ENCODE measurements around the gene PTPRN2.
"Not testable (repeated sequence)": the region's sequence is repeated elsewhere in the genome, so short reads cannot be mapped to it uniquely, and the experiment has no call there.

Gene PTPRN2

DNA sequence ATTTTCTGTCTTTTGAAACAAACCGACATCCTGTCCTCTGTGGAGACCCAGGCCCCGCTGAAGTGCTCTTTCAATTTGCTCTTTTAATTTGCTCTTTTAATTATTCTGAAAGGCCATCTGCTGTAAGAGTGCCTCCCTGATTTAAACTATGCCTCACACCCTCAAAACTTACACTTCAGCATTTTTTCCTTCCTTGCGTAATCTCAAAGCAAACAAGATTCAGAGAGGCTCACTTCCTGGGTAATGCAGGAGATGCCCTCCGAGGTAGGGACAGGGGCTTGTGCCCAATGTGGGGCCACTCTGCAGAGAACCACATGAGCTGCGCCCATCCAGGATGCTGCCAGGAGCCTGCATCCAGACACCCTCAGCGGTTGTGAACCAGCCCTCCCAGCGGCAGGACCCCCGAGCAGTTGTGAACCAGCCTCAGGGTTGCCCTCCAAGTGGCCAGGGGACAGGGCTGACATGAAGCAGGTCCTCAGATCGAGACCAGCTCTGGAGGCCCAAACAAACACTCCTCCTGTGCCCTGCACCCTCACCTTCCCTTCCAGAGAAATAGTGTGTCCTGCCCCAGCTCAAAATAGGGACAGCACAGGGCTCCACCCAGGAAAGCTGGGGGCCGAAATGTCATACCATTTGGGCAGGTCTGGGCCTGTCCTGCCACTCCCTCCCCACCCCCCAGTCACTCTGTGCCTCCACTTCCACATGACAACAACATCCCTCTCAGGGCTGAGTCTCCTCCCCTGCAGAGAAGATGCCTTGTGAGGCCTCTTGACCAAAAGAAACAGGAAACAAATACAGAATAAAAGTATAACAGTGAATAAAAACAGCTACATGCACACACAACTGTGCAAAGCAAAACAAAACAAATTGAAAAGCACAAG lies 190.4 kb downstream of the PTPRN2 start:
- DNase-seq (ENCODE audit: low read depth, low spot score): no peak
- H3K27ac ChIP-seq: peak overlapping the region; percentile 71

- peak overlapping the region; percentile 71 for H3K27ac ChIP-seq
- no peak for DNase-seq (ENCODE audit: low read depth, low spot score)
These were observed 191.2 kb downstream of the PTPRN2 start for GRCh38 chr7:158396301-158396905.

DNA sequence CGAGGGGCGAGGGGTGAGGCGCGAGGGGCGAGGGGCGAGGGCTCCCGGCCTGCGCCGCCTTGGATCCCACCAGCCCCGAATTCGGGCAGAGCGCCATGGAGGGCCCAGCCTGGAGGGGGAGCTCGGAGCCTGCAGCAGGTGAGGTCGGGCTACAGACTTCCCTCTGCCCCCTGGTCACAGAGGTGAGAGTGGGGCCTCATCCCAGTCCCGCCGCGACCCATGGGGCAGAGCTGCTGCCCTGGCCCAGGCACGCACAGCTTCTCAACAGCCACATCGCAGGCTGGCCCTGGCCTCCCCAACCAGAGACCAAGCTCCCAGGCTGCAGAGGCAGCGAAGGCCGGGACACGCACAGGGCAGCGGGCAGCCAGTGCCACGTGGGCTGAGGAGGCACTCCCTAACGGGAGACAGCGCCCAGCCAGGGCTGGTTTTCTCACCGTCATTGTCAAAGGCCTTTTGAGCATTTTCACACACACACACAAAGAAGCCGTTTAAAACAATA lies 191.8 kb downstream of the PTPRN2 start:
- H3K27ac ChIP-seq: peak overlapping the region; percentile 71
- no peak for DNase-seq (ENCODE audit: low read depth, low spot score)

DNA sequence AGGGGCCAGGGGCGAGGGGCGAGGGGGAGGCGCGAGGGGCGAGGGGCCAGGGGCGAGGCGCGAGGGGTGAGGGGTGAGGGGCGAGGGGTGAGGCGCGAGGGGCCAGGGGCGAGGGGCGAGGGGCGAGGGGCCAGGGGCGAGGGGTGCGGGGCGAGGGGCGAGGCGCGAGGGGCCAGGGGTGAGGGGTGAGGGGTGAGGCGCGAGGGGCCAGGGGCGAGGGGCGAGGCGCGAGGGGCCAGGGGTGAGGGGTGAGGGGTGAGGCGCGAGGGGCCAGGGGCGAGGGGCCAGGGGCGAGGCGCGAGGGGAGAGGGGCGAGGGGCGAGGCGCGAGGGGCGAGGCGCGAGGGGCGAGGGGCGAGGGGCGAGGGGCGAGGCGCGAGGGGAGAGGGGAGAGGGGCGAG lies 192.3 kb downstream of the PTPRN2 start:
- no peak overlapping the region for H3K27ac ChIP-seq
- no peak for DNase-seq (ENCODE audit: low read depth, low spot score)

DNA sequence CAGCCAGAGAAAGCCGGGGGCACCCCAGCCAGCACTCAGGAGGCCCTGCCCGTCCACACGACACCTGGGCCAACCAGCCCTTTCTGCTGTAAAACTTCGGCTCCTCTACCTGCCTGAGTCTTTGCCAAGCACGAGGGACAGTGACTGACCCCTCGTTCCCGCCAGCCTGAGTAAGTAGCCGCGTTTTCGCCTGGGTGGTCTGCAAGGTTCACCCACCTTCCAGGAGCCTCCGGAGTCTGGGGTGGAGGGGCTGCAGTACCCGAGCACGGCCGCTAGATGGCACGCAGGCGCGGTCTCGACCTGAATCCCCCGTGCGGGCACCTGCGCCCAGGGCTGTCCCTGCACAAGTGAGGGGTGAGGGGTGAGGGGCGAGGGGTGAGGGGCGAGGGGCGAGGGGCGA lies 192.7 kb downstream of the PTPRN2 start:
- DNase-seq (ENCODE audit: low read depth, low spot score): no peak
- H3K27ac ChIP-seq: no peak overlapping the region

DNA sequence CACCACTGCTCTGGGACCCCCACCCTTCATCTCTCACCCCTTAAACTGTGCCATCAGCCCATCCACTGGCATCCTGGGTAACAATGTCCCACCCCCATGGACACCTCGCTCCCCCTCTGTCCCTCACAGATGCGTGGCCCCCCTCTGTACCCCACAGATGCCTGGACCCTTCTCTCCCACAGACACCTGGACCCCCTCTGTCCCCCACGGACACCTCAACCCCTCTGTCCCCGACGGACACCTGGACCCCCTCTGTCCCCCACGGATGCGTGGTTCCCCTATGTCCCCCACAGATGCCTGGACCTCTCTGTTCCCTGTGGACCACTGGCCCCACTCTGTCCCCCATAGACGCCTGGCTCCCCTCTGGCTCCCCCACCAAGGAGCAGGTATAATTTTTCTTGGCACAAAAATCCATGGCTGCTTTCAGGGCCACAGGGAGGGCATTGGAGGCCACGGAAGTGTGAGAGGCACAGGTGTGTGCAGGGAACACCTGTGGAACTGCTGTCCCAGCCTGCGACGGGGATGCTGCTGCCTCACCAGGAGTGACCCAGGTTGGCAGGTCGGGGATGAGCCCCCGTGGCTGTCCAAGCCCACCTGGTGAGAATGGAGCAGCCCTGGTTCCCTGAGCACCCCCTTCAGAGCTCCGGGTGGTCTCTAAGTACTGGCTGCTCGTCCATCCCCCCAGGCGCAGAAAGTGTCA lies 193.5 kb downstream of the PTPRN2 start:
- no peak for DNase-seq (ENCODE audit: low read depth, low spot score)
- no peak overlapping the region for H3K27ac ChIP-seq

GRCh38 chr7:158392251-158392650 lies 195.4 kb downstream of the PTPRN2 start:
- no peak overlapping the region for H3K27ac ChIP-seq
- DNase-seq (ENCODE audit: low read depth, low spot score): no peak

DNA sequence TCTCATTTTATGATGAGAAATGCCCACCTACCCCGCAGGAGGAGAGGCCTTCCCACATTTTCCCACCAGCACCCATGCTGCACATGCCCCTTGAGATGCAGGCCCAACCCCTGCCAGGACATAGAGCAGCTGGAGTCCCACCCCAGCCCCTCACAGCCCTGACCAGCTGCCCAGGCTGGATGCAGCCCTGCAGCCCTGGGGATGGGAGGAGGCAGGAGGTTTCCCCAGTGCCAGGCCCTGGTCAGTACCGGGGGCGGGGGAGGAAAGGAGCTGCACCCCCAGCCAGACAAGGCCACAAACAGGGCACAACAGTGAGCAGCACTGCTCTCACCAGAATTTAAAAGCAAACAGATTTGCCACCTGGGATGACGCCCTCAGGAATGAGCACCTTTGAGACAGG lies 196.1 kb downstream of the PTPRN2 start:
- H3K27ac ChIP-seq: no peak overlapping the region
- no peak for DNase-seq (ENCODE audit: low read depth, low spot score)

DNA sequence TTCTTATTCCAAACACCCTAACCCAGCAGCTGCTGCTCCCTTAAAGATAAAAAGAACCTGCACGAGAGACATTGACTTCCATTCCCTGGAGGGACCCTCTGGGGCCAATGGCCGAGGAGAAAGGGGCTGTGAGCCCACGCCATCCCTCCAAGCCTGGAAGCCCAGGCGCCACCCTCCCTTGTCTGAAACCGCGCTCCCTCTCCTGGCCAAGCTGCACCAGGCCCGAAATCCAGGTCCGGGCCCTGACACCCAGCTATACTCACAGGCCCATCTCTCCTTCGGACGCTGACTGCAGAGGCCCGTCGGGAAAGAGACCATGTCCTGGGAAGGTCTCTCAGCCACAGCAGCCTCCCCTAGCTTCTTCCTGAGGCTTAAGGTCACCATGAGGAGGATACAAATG lies 196.5 kb downstream of the PTPRN2 start:
- no peak for DNase-seq (ENCODE audit: low read depth, low spot score)
- H3K27ac ChIP-seq: no peak overlapping the region

DNA sequence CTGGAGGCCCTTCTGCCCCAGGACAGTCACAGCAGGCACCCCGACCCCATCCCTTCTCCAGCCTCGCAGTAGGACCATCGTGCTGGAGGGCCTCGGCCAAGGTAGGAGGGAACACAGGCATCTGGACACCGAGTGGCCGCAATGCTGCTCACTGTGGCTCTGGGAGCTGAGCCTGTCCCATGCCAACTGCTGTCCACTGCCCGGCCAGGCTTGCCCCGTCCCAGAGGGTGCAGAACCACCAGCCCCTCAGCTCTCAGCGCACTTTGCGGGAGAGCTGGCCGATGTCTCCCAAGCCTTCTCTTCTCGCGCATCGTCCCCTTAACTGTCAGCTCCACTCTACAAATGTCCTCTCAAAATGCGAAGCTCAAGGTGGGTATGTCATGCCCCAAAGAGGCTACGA lies 197.2 kb downstream of the PTPRN2 start:
- DNase-seq (ENCODE audit: low read depth, low spot score): no peak
- H3K27ac ChIP-seq: no peak overlapping the region

GRCh38 chr7:158389514-158390425 lies 197.9 kb downstream of the PTPRN2 start:
- no peak for DNase-seq (ENCODE audit: low read depth, low spot score)
- no peak overlapping the region for H3K27ac ChIP-seq

GRCh38 chr7:158388928-158389327 lies 198.7 kb downstream of the PTPRN2 start:
- DNase-seq (ENCODE audit: low read depth, low spot score): no peak
- no peak overlapping the region for H3K27ac ChIP-seq

GRCh38 chr7:158388072-158388471 lies 199.6 kb downstream of the PTPRN2 start:
- no peak overlapping the region for H3K27ac ChIP-seq
- no peak for DNase-seq (ENCODE audit: low read depth, low spot score)

DNA sequence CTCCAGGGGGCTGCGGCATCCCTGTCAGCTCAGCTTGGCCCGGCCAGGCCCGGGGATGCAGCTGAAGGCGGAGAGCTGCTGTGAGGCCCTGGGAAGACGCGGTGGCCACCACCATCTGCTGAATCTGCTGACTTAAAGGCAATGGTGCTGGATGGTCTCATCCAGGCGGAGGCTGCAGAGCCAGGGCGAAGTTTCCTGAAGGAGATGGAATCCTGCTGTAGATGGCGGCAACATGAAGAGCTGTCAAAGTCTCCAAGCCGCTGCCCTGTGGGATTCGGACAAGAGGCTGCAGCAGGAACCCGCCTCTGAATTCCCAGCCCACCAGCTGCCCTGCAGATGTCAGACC lies 200.1 kb downstream of the PTPRN2 start:
- no peak for DNase-seq (ENCODE audit: low read depth, low spot score)
- H3K27ac ChIP-seq: no peak overlapping the region

DNA sequence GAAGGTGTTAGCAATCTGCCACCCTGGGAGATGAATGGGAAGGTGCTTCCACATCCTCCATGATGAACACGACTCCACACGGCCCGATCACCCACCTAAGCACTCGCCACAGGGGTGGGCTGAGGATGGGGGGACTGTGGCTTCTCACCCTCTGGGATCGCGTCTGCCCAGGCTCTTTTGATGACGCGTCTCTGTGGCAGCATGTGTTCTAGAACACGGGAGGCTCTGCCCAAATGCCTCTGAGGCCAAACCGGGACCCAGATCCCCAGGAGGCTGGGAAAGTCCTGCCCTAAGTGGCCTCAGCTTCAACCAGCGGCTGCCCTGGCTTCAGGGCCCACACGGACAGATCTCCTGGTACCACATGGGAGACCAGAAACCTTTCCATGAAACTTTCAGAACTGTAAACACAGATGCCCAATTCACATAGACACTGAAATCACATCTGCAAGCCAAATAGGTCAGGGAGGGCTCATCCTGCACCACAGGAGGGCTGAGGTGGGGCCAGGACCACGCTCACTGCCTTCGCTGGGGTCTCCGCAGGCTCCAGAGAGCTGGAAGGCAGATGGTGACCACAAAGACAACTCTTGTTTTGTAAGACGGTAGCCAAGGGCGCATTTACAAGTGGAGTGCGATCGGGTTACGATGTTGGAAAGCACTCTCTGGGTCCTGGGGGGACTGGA lies 200.6 kb downstream of the PTPRN2 start:
- DNase-seq (ENCODE audit: low read depth, low spot score): no peak
- no peak overlapping the region for H3K27ac ChIP-seq

DNA sequence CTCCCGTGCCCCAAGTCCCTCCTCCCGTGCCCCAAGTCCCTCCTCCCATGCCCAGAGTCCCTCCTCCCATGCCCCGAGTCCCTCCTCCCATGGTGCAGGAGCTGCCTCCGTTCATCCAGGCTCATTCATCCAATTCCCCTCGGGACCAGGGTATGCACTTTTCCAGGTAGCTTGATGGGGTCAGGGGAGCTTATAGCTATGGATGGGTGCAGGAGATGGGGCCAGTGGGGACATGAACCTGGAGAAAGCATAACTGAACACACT lies 201.3 kb downstream of the PTPRN2 start:
- no peak overlapping the region for H3K27ac ChIP-seq
- no peak for DNase-seq (ENCODE audit: low read depth, low spot score)

GRCh38 chr7:158385496-158386354 lies 201.9 kb downstream of the PTPRN2 start:
- peak overlapping the region; percentile 14 for H3K27ac ChIP-seq
- DNase-seq (ENCODE audit: low read depth, low spot score): not testable (repeated sequence)

DNA sequence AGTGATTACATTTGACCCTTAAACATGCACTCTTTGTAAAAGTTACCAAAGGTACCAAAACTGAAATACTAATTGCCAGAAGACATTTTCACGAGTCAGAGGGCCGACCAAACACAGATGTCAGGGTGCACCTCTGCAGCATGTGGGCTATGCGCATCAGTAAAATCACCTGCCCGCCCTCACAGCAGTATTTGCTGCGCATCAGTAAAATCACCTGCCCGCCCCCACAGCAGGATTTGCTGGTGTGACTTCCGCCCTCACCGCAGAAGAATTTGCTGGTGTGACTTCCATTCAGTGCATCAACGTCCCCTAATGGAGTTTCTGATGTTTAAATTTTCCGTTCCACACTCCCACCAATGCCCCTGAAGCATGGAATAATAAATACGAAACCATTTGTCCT lies 202.9 kb downstream of the PTPRN2 start:
- H3K27ac ChIP-seq: no peak overlapping the region
- no peak for DNase-seq (ENCODE audit: low read depth, low spot score)

DNA sequence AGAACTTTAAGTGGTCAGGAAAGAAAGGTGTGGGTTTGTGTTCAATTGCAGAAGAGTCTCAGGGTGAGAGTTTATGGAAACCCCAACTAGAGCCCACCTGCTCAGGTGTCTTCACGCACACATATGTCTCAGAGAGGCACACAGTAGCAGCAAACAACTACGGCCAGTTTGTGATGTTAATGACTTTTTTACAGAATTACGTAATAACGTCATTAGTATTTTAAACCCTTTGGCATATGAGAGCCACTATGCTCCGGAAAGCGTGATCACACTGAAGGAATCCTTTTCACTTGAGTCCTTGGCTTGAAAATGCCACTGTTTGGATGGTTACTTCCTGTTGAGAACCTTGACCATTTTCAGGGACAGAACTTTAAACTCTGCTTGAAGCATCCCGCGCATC lies 204.0 kb downstream of the PTPRN2 start:
- no peak overlapping the region for H3K27ac ChIP-seq
- DNase-seq (ENCODE audit: low read depth, low spot score): no peak

Measured in epithelial cell of prostate (primary cell).